GM12878 (cell line): ENCODE measurements around the gene ENTPD6. TPM values are rescaled to one million over a fixed set of nuclear protein-coding genes. Genes with fewer than 3 reads are reported as not detected.

Experiments used
- ATAC-seq: fragments of 200-7000 bp; cut with Tn5 transposase; 3 replicates; pipeline ENCODE4 v1.9.1; 2020; ENCODE audit warnings: mild to moderate bottlenecking, moderate library complexity
- BruUV-seq: library from RNA; stranded (reverse); fragments of 400-500 nt; replicated peaks from 2 replicates; lab custom pipeline; 2021; lab: Mats Ljungman, UMichigan
- CTCF ChIA-PET: fragments of 300-600 bp; sonication (Branson Sonifier 250); formaldehyde crosslinking; extraction: SDS; loops from one replicate; lab custom pipeline; 2021; ENCODE audit warnings: inconsistent platforms; lab: Yijun Ruan, JAX
- POLR2A ChIA-PET: fragments of 350-600 bp; formaldehyde crosslinking; extraction: SDS; loops from one replicate; lab custom pipeline; 2021; ENCODE audit warnings: inconsistent platforms; lab: Charles Lee
- RAD21 ChIA-PET: fragments of 300-600 bp; sonication (Branson Sonifier 250); formaldehyde crosslinking; loops from one replicate; lab custom pipeline; 2023; ENCODE audit warnings: antibody characterized with exemption; ENCODE audit not compliant: unreplicated experiment; lab: Charles Lee
- SMC1A ChIA-PET: fragments of 300-600 bp; sonication (Branson Sonifier 250); formaldehyde crosslinking; loops from one replicate; lab custom pipeline; 2023; ENCODE audit not compliant: unreplicated experiment, uncharacterized antibody; lab: Charles Lee
- DNase-seq: peaks from one replicate; pipeline ENCODE4 v3.0.0-alpha.2; 2011; ENCODE audit warnings: low read depth, low spot score
- FAIRE-seq: peaks from 3 replicates; lab custom pipeline; 2011; peaks lifted over from hg19 to GRCh38; lab: Jason Lieb, UNC
- H2AFZ ChIP-seq: 2 replicates; pipeline ENCODE4 v1.6.0; 2011; ENCODE audit warnings: low read depth, low read length, control low read depth; ENCODE audit not compliant: control insufficient read depth
- H3K27ac ChIP-seq: 2 replicates; pipeline ENCODE4 v1.5.1; 2011; ENCODE audit warnings: control low read depth; ENCODE audit not compliant: control insufficient read depth, insufficient read depth
- H3K27me3 ChIP-seq, 2 experiments: replicated peaks in 1 of 2; 2 replicates each; pipeline versions ENCODE4 v1.6.0 to v1.6.1; 2011; ENCODE audit warnings: low read length in 1 of 2; ENCODE audit not compliant: control insufficient read depth in 2 of 2, insufficient read depth in 2 of 2
- H3K36me3 ChIP-seq, 2 experiments: 2 replicates each; pipeline ENCODE4 v1.5.1; 2011; ENCODE audit warnings: low read length in 1 of 2; ENCODE audit not compliant: control insufficient read depth in 2 of 2, insufficient read depth in 2 of 2
- H3K4me1 ChIP-seq: 2 replicates; pipeline ENCODE4 v1.6.1; 2011; ENCODE audit warnings: mild to moderate bottlenecking, low read length, moderate library complexity, mixed read lengths; ENCODE audit not compliant: control insufficient read depth, insufficient read depth
- H3K4me2 ChIP-seq: 2 replicates; pipeline ENCODE4 v1.6.0; 2011; ENCODE audit warnings: control low read depth; ENCODE audit not compliant: control insufficient read depth, insufficient read depth
- H3K4me3 ChIP-seq: fragments of 200-600 bp; sonication (generic); 2 replicates; pipeline ENCODE4 v1.5.1; 2016
- H3K79me2 ChIP-seq: 2 replicates; pipeline ENCODE4 v1.6.0; 2011; ENCODE audit warnings: low read length; ENCODE audit not compliant: control insufficient read depth, insufficient read depth
- H3K9ac ChIP-seq: 2 replicates; pipeline ENCODE4 v1.8.0; 2011; ENCODE audit warnings: low read length, control low read depth, mixed read lengths; ENCODE audit not compliant: control insufficient read depth, insufficient read depth
- H3K9me3 ChIP-seq: replicated peaks from 3 replicates; pipeline ENCODE4 v1.5.1; 2011; ENCODE audit warnings: mild to moderate bottlenecking, low read length; ENCODE audit not compliant: control insufficient read depth, insufficient read depth
- H4K20me1 ChIP-seq: 2 replicates; pipeline ENCODE4 v1.6.0; 2011; ENCODE audit not compliant: control insufficient read depth, insufficient read depth
- CHD4 ChIP-seq: fragments of 200-600 bp; sonication (generic); IDR thresholded peaks from 2 replicates; pipeline ENCODE4 v1.6.1; 2016; ENCODE audit warnings: mild to moderate bottlenecking
- USF1 ChIP-seq: IDR thresholded peaks from 2 replicates; pipeline ENCODE4 v1.6.1; 2011; ENCODE audit warnings: borderline replicate concordance, low read depth, mild to moderate bottlenecking, moderate library complexity, mixed read lengths, low read length; ENCODE audit not compliant: insufficient read depth; ENCODE audit errors: extremely low read length
- whole genome bisulfite sequencing: methylation state at CpG from one replicate; pipeline ENCODE4 v1.1.6; 2016; ENCODE audit warnings: low lambda C conversion rate; ENCODE audit not compliant: insufficient replicate concordance, insufficient coverage; ENCODE audit errors: missing lambda C conversion rate; 5-methylcytosine and 5-hydroxymethylcytosine counted together
- in situ Hi-C: fragments of 300-500 bp; cut with MboI; formaldehyde crosslinking; loops from 9 replicates; pipeline ENCODE4 v1.14.3; 2018; ENCODE audit warnings: mixed read lengths
- intact Hi-C: fragments of 100-400 bp; cut with micrococcal nuclease; formaldehyde crosslinking; loops from one replicate; pipeline ENCODE4 v1.14.2; 2022; ENCODE audit not compliant: unreplicated experiment
- polyA plus RNA-seq, 11 experiments: library from polyadenylated mRNA; depleted of rRNA in 4 of 11; unstranded in 6 of 11; stranded (reverse) in 5 of 11; fragments of >200 nt; fragmentation: Nextera tagmentation in 4 of 11; fragmentation: Illumina TruSeq in 1 of 11; extraction: Ambion mirVana in 4 of 11; extraction: Trizol in 1 of 11; gene quantifications; 1 replicate in 1 of 11; 2 replicates in 10 of 11; pipeline versions ENCODE4 v1.2.1 to v1.2.3, GENCODE V29; 2011 to 2016; ENCODE audit warnings: inconsistent platforms in 2 of 11, missing spikeins in 2 of 11, low read depth in 1 of 11
- total RNA-seq, 4 experiments: library from RNA; depleted of rRNA in 3 of 4; stranded (reverse); fragments of >200 nt in 3 of 4; fragmentation: Illumina TruSeq in 1 of 4; extraction: Trizol in 1 of 4; gene quantifications; 2 replicates each; pipeline versions ENCODE4 v1.2.1 to v1.2.3, GENCODE V29; 2013 to 2021

The ENTPD6 gene
- total and polyA plus RNA-seq, 10 of the 15 experiments (the other 5 are each of a cell fraction or from before 2014, with no cell fraction given) = 0.53 to 45.4 (median 31.1) TPM

- DNase-seq (no peak), FAIRE-seq (no peak), ATAC-seq (peak; percentile 40)
- peak overlapping the region; percentile 68 for H3K9ac ChIP-seq
- peak overlapping the region; percentile 98 for H3K4me2 ChIP-seq
- CTCF ChIA-PET = interaction anchor here (0.8 to 1.7 kb wide), 8 partner anchors 17 to 254 kb away, joined by 3 to 6 read pairs (median 4); no protein-coding TSS in a partner anchor
- no peak overlapping the region for H3K27ac ChIP-seq
- SMC1A ChIA-PET = interaction anchor here (0.7 to 3.1 kb wide), 5 partner anchors 43 to 192 kb away, joined by 3 to 11 read pairs (median 4); partner anchors contain the start of gene GINS1
- H3K27me3 ChIP-seq = no peaks in the 10 kb centered on the region
- TF ChIP-seq USF1 (no peak), CHD4 (no peak)
- in situ Hi-C loops (no loop called here), intact Hi-C loops (loop anchor here (5.0 to 10.0 kb wide), 2 partner anchors 53 to 150 kb away; partner anchors contain the start of gene ENTPD6)
- no peaks in the 10 kb centered on the region for H3K36me3 ChIP-seq
- peak overlapping the region; percentile 90 for H2AFZ ChIP-seq
- 0 out of 2 replicates have a peak, but pooled peaks cover 3% of the 10 kb centered on the region for H4K20me1 ChIP-seq
- POLR2A ChIA-PET = interaction anchor here (0.5 to 2.1 kb wide), 6 partner anchors 12 to 198 kb away, joined by 3 to 5 read pairs (median 3); partner anchors contain the start of gene GINS1
- 0% methylated on average over 25 of the region's 37 CpGs for WGBS
- peaks cover 22% of the 10 kb centered on the region for H3K4me1 ChIP-seq
- H3K79me2 ChIP-seq = peaks cover 28% of the 10 kb centered on the region
- H3K4me3 ChIP-seq = peak overlapping the region; percentile 91
- RAD21 ChIA-PET = interaction anchor here (0.9 to 1.7 kb wide), 5 partner anchors 41 to 160 kb away, joined by 3 to 7 read pairs (median 4); partner anchors contain the start of genes ABHD12 and GINS1
- no TSS peak for BruUV-seq
- H3K9me3 ChIP-seq = no peaks in the 10 kb centered on the region
Measured at GRCh38 chr20:25247518-25247955, 52.0 kb downstream of the ENTPD6 start.
